Neural cell (in vitro differentiated cells): Measurements from ENCODE around the gene ALLC. TPM values are rescaled to one million over a fixed set of nuclear protein-coding genes. Genes with fewer than 3 reads are reported as not detected.

ENCODE experiments used
- H2AFZ ChIP-seq: fragments of 200-600, 300-800 bp; sonication (generic), shearing (Covaris generic); 2 replicates; pipeline ENCODE4 v1.6.0; 2014; ENCODE audit warnings: low read depth, mild to moderate bottlenecking, antibody characterized with exemption, low read length, moderate library complexity
- H3F3A ChIP-seq: fragments of 200-600 bp; shearing (Covaris generic); 2 replicates; pipeline ENCODE4 v1.6.1; 2016; ENCODE audit warnings: mild to moderate bottlenecking, moderate library complexity, mixed read lengths, antibody characterized with exemption, low read length; ENCODE audit not compliant: insufficient read depth, poor library complexity, severe bottlenecking
- H3K27ac ChIP-seq: fragments of 200-600, 300-800 bp; sonication (generic), shearing (Covaris generic); 2 replicates; pipeline ENCODE4 v1.5.1; 2014; ENCODE audit warnings: mild to moderate bottlenecking, low read length, moderate library complexity
- H3K27me3 ChIP-seq: fragments of 300-800, 200-600 bp; sonication (generic), shearing (Covaris generic); 2 replicates; pipeline ENCODE4 v1.6.0; 2014; ENCODE audit warnings: mild to moderate bottlenecking, low read depth, low read length, moderate library complexity; ENCODE audit not compliant: insufficient read depth
- H3K36me3 ChIP-seq: fragments of 300-800, 200-600 bp; sonication (generic), shearing (Covaris generic); 2 replicates; pipeline ENCODE4 v1.5.1; 2014; ENCODE audit warnings: mild to moderate bottlenecking, antibody characterized with exemption, low read length, moderate library complexity; ENCODE audit not compliant: insufficient read depth
- H3K4me2 ChIP-seq: fragments of 300-800, 200-600 bp; sonication (generic), shearing (Covaris generic); 2 replicates; pipeline ENCODE4 v1.6.0; 2014; ENCODE audit warnings: mild to moderate bottlenecking, low read length
- H3K4me3 ChIP-seq: fragments of 300-800, 200-600 bp; sonication (generic), shearing (Covaris generic); 2 replicates; pipeline ENCODE4 v1.5.1; 2014; ENCODE audit warnings: mild to moderate bottlenecking, low read length, moderate library complexity
- H3K79me2 ChIP-seq: fragments of 200-600 bp; shearing (Covaris generic); replicated peaks from 2 replicates; pipeline ENCODE4 v1.6.0; 2014; ENCODE audit warnings: mild to moderate bottlenecking, low read length, moderate library complexity; ENCODE audit not compliant: insufficient read depth
- H3K9ac ChIP-seq: fragments of 300-800, 200-600 bp; sonication (generic), shearing (Covaris generic); 2 replicates; pipeline ENCODE4 v1.6.1; 2016; ENCODE audit warnings: mild to moderate bottlenecking, low read length, mixed read lengths
- H3K9me2 ChIP-seq: fragments of 200-600 bp; shearing (Covaris generic); 2 replicates; pipeline ENCODE4 v1.6.1; 2016; ENCODE audit warnings: mild to moderate bottlenecking, low read length, mixed read lengths; ENCODE audit not compliant: insufficient read depth
- H3K9me3 ChIP-seq: fragments of 200-600, 300-800 bp; sonication (generic), shearing (Covaris generic); 2 replicates; pipeline ENCODE4 v1.6.1; 2016; ENCODE audit warnings: mild to moderate bottlenecking, mixed run types, low read length, moderate library complexity, mixed read lengths
- H4K20me1 ChIP-seq: fragments of 200-600 bp; shearing (Covaris generic); 2 replicates; pipeline ENCODE4 v1.6.1; 2016; ENCODE audit warnings: mild to moderate bottlenecking, mixed run types; ENCODE audit not compliant: insufficient read depth
- EP300 ChIP-seq: fragments of 450-650 bp; conservative IDR thresholded peaks from 2 replicates; pipeline ENCODE4 v1.6.1; 2014; ENCODE audit warnings: antibody characterized with exemption, mild to moderate bottlenecking, moderate library complexity; ENCODE audit not compliant: poor library complexity, severe bottlenecking
- EZH2 ChIP-seq: fragments of 200-600, 300-800 bp; shearing (Covaris generic), sonication (generic); IDR thresholded peaks from 2 replicates; pipeline ENCODE4 v1.6.1; 2014; ENCODE audit warnings: antibody characterized with exemption, low read length, borderline replicate concordance, mild to moderate bottlenecking; ENCODE audit not compliant: insufficient read depth, poor library complexity, severe bottlenecking
- MXI1 ChIP-seq: fragments of 450-650 bp; conservative IDR thresholded peaks from 2 replicates; pipeline ENCODE4 v1.6.1; 2014; ENCODE audit warnings: antibody characterized with exemption, mild to moderate bottlenecking; ENCODE audit not compliant: poor library complexity, severe bottlenecking
- POLR2AphosphoS5 ChIP-seq: IDR thresholded peaks from 2 replicates; pipeline ENCODE4 v1.6.1; 2012
- RAD21 ChIP-seq: fragments of 450-650 bp; conservative IDR thresholded peaks from 2 replicates; pipeline ENCODE4 v1.6.1; 2014; ENCODE audit warnings: antibody characterized with exemption, mild to moderate bottlenecking, moderate library complexity
- SMC3 ChIP-seq: fragments of 450-650 bp; conservative IDR thresholded peaks from 2 replicates; pipeline ENCODE4 v1.6.1; 2014; ENCODE audit warnings: antibody characterized with exemption, mild to moderate bottlenecking, moderate library complexity; ENCODE audit not compliant: poor library complexity
- TAF1 ChIP-seq: IDR thresholded peaks from 2 replicates; pipeline ENCODE4 v1.6.1; 2012; ENCODE audit warnings: low read depth
- polyA plus RNA-seq: library from polyadenylated mRNA; depleted of rRNA; stranded (reverse); fragments of >200 nt; gene quantifications from 2 replicates; pipeline ENCODE4 v1.2.3, GENCODE V29; 2014
- TF ChIP-seq, protein P1 (sequence below): IDR thresholded peaks from 2 replicates; pipeline ENCODE4 v1.6.1; 2012; ENCODE audit warnings: borderline replicate concordance
- TF ChIP-seq, protein P2 (sequence below): fragments of 450-650 bp; IDR thresholded peaks from 2 replicates; pipeline ENCODE4 v1.5.1; 2014; ENCODE audit warnings: antibody characterized with exemption, mild to moderate bottlenecking, moderate library complexity; ENCODE audit not compliant: poor library complexity, severe bottlenecking

Gene ALLC
- polyA plus RNA-seq, 1 donor from 2014 or later: 0.33 TPM

DNA sequence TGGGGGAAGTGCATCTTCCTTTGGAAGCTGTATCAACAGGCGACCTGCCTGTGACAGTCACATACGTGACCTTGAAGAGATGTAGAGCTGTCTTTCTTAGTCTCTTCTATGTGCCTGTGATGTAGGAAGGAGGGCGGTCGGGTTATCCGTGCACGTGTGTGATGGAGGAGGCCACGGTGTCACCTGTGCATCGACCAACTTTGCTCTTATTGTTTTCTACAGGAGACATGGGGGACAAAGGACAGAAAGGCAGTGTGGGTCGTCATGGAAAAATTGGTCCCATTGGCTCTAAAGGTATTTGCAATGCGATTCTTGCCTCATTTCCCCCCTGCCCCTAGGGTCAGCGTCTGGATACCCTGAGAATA, 20.7 kb upstream of the ALLC start:
- H3K27me3 ChIP-seq: no peaks in the 10 kb centered on the region
- no peak overlapping the region for H2AFZ ChIP-seq
- H3K36me3 ChIP-seq: no peaks in the 10 kb centered on the region
- no peak overlapping the region for H3K27ac ChIP-seq
- no peaks in the 10 kb centered on the region for H3K9me3 ChIP-seq
- H3F3A ChIP-seq: no peaks in the 10 kb centered on the region
- H3K4me2 ChIP-seq: no peak overlapping the region
- no peaks in the 10 kb centered on the region for H4K20me1 ChIP-seq
- TF ChIP-seq EP300 (no peak), EZH2 (no peak), MXI1 (no peak), TAF1 (no peak), POLR2AphosphoS5 (no peak), RAD21 (no peak), SMC3 (no peak)
- TF ChIP-seq, protein P1, sequence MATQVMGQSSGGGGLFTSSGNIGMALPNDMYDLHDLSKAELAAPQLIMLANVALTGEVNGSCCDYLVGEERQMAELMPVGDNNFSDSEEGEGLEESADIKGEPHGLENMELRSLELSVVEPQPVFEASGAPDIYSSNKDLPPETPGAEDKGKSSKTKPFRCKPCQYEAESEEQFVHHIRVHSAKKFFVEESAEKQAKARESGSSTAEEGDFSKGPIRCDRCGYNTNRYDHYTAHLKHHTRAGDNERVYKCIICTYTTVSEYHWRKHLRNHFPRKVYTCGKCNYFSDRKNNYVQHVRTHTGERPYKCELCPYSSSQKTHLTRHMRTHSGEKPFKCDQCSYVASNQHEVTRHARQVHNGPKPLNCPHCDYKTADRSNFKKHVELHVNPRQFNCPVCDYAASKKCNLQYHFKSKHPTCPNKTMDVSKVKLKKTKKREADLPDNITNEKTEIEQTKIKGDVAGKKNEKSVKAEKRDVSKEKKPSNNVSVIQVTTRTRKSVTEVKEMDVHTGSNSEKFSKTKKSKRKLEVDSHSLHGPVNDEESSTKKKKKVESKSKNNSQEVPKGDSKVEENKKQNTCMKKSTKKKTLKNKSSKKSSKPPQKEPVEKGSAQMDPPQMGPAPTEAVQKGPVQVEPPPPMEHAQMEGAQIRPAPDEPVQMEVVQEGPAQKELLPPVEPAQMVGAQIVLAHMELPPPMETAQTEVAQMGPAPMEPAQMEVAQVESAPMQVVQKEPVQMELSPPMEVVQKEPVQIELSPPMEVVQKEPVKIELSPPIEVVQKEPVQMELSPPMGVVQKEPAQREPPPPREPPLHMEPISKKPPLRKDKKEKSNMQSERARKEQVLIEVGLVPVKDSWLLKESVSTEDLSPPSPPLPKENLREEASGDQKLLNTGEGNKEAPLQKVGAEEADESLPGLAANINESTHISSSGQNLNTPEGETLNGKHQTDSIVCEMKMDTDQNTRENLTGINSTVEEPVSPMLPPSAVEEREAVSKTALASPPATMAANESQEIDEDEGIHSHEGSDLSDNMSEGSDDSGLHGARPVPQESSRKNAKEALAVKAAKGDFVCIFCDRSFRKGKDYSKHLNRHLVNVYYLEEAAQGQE: no peak
- TF ChIP-seq, protein P2, sequence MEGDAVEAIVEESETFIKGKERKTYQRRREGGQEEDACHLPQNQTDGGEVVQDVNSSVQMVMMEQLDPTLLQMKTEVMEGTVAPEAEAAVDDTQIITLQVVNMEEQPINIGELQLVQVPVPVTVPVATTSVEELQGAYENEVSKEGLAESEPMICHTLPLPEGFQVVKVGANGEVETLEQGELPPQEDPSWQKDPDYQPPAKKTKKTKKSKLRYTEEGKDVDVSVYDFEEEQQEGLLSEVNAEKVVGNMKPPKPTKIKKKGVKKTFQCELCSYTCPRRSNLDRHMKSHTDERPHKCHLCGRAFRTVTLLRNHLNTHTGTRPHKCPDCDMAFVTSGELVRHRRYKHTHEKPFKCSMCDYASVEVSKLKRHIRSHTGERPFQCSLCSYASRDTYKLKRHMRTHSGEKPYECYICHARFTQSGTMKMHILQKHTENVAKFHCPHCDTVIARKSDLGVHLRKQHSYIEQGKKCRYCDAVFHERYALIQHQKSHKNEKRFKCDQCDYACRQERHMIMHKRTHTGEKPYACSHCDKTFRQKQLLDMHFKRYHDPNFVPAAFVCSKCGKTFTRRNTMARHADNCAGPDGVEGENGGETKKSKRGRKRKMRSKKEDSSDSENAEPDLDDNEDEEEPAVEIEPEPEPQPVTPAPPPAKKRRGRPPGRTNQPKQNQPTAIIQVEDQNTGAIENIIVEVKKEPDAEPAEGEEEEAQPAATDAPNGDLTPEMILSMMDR: no peak
- no peaks in the 10 kb centered on the region for H3K9me2 ChIP-seq
- H3K9ac ChIP-seq: no peak overlapping the region
- H3K79me2 ChIP-seq: no peaks in the 10 kb centered on the region
- no peak overlapping the region for H3K4me3 ChIP-seq

DNA sequence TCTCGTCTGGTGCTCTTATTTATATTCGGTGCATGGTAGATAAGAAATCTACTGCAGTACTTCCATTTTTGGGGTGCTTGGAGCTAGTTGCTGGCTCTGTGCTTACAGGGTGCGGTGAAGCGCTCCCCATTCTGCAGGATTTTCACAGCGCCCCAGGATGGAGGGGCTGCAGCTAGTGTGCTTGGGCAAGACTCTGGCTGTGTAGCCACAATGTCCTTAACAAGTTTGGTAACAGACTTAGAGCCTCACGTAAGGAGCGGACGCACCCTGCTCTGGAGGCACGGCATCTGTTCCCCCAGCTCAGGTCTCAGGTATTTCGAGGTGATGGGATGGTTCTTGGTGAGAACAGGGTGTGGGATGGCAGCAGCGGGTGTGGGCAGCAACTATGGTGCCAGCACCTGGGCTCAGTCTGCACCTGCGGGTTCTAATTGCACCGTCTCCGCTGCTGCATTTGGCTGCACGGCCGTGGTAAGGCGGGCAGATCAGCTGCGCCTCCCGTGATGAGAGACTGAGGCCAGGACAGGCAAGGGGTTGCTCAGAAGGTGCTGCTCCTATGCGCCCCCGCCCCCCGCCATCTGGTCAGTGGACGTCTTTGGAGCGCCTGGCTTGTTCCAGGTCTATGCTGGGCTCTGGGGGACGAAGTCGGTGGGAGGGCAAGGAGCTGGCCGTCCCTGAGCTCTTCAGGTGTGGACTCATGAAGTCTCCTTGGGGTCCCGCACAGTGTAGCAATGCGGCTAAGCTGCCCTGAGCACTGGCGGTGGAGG, 20.1 kb upstream of the ALLC start:
- no peaks in the 10 kb centered on the region for H3K36me3 ChIP-seq
- H3K9ac ChIP-seq: no peak overlapping the region
- no peak overlapping the region for H3K4me3 ChIP-seq
- H3K27ac ChIP-seq: no peak overlapping the region
- H4K20me1 ChIP-seq: no peaks in the 10 kb centered on the region
- H3K4me2 ChIP-seq: no peak overlapping the region
- no peaks in the 10 kb centered on the region for H3K9me3 ChIP-seq
- no peaks in the 10 kb centered on the region for H3K79me2 ChIP-seq
- TF ChIP-seq RAD21: no peak
- no peak for TF ChIP-seq MXI1
- no peak for TF ChIP-seq EP300
- no peak for TF ChIP-seq SMC3
- TF ChIP-seq, protein P2: no peak
- TF ChIP-seq TAF1: no peak
- H2AFZ ChIP-seq: no peak overlapping the region
- no peaks in the 10 kb centered on the region for H3K9me2 ChIP-seq
- H3F3A ChIP-seq: no peaks in the 10 kb centered on the region
- H3K27me3 ChIP-seq: no peaks in the 10 kb centered on the region
